Type B pancreatic cell (in vitro differentiated cells): ENCODE data around the gene NGLY1. TPM values are rescaled to one million over a fixed set of nuclear protein-coding genes. Genes with fewer than 3 reads are reported as not detected.

Experiments
- DNase-seq: peaks from one replicate; pipeline ENCODE4 v3.0.0; 2021; ENCODE audit warnings: mixed read lengths; ENCODE audit not compliant: unreplicated experiment; ENCODE audit errors: extremely low spot score
- H3K27ac Mint-ChIP-seq: 2 replicates; pipeline ENCODE4 v1.8.0; 2021; ENCODE audit warnings: mild to moderate bottlenecking, mixed read lengths
- H3K27me3 Mint-ChIP-seq: 2 replicates; pipeline ENCODE4 v1.8.0; 2021; ENCODE audit warnings: mixed read lengths
- H3K36me3 Mint-ChIP-seq: 2 replicates; pipeline ENCODE4 v1.8.0; 2021; ENCODE audit warnings: mixed read lengths
- H3K4me1 Mint-ChIP-seq: one replicate; pipeline ENCODE4 v1.8.0; 2021; ENCODE audit warnings: mixed read lengths; ENCODE audit not compliant: unreplicated experiment
- H3K4me3 Mint-ChIP-seq: 2 replicates; pipeline ENCODE4 v1.8.0; 2021; ENCODE audit warnings: mild to moderate bottlenecking, mixed read lengths
- H3K9me3 Mint-ChIP-seq: 2 replicates; pipeline ENCODE4 v1.8.0; 2021; ENCODE audit warnings: mixed read lengths
- CTCF ChIP-seq: fragments of 200-600 bp; sonication (generic); conservative IDR thresholded peaks from 2 replicates; pipeline ENCODE4 v1.5.0; 2021; ENCODE audit warnings: antibody characterized with exemption, mild to moderate bottlenecking
- total RNA-seq: library from RNA; stranded (reverse); gene quantifications from 2 replicates; pipeline ENCODE4 v1.2.1, GENCODE V29; 2021; ENCODE audit warnings: low replicate concordance

Gene NGLY1
- total RNA-seq, 1 donor from 2014 or later = 38.9 TPM

- Mint-ChIP-seq H3K27me3 (no peaks in the 10 kb centered on the region), H3K36me3 (peaks cover 58% of the 10 kb centered on the region), H3K4me1 (peaks cover 9% of the 10 kb centered on the region), H3K9me3 (peaks cover 17% of the 10 kb centered on the region), H3K4me3 (no peak overlapping the region), H3K27ac (no peak overlapping the region)
- no peak for DNase-seq
- no peak for TF ChIP-seq CTCF
These were observed 7.3 kb downstream of the NGLY1 start for GRCh38 chr3:25775936-25776335.

- DNase-seq = no peak
- Mint-ChIP-seq H3K4me3 (no peak overlapping the region), H3K27ac (no peak overlapping the region), H3K36me3 (peaks cover 34% of the 10 kb centered on the region), H3K27me3 (no peaks in the 10 kb centered on the region), H3K4me1 (no peaks in the 10 kb centered on the region), H3K9me3 (peaks cover 11% of the 10 kb centered on the region)
- TF ChIP-seq CTCF = no peak
These were observed 14.4 kb downstream of the NGLY1 start for GRCh38 chr3:25768851-25769250.

- Mint-ChIP-seq H3K4me1 (peaks cover 5% of the 10 kb centered on the region), H3K9me3 (no peaks in the 10 kb centered on the region), H3K4me3 (no peak overlapping the region), H3K36me3 (peaks cover 38% of the 10 kb centered on the region), H3K27ac (no peak overlapping the region), H3K27me3 (no peaks in the 10 kb centered on the region)
- no peak for TF ChIP-seq CTCF
- no peak for DNase-seq
These were observed 31.5 kb downstream of the NGLY1 start for GRCh38 chr3:25751725-25752124.

GRCh38 chr3:25751048-25751447 is 32.2 kb downstream of the NGLY1 start:
- H3K9me3 Mint-ChIP-seq = no peaks in the 10 kb centered on the region
- TF ChIP-seq CTCF = no peak
- no peak overlapping the region for H3K4me3 Mint-ChIP-seq
- no peaks in the 10 kb centered on the region for H3K27me3 Mint-ChIP-seq
- DNase-seq = no peak
- no peak overlapping the region for H3K27ac Mint-ChIP-seq
- peaks cover 5% of the 10 kb centered on the region for H3K4me1 Mint-ChIP-seq
- peaks cover 38% of the 10 kb centered on the region for H3K36me3 Mint-ChIP-seq

GRCh38 chr3:25749031-25749581 is 34.1 kb downstream of the NGLY1 start:
- Mint-ChIP-seq H3K27ac (no peak overlapping the region), H3K27me3 (no peaks in the 10 kb centered on the region), H3K36me3 (peaks cover 53% of the 10 kb centered on the region), H3K4me1 (peaks cover 5% of the 10 kb centered on the region), H3K4me3 (no peak overlapping the region), H3K9me3 (no peaks in the 10 kb centered on the region)
- no peak for TF ChIP-seq CTCF
- DNase-seq = no peak

- Mint-ChIP-seq H3K4me3 (no peak overlapping the region), H3K27ac (no peak overlapping the region)
These were observed 35.1 kb downstream of the NGLY1 start for GRCh38 chr3:25748189-25748588.

More at GRCh38 chr3:25748189-25748588, 35.1 kb downstream of the NGLY1 start:
- TF ChIP-seq CTCF = no peak
- no peaks in the 10 kb centered on the region for H3K9me3 Mint-ChIP-seq
- H3K4me1 Mint-ChIP-seq = peaks cover 5% of the 10 kb centered on the region
- H3K27me3 Mint-ChIP-seq = no peaks in the 10 kb centered on the region
- DNase-seq = no peak
- H3K36me3 Mint-ChIP-seq = peaks cover 60% of the 10 kb centered on the region
